Activated B cell treated with CpG ODN at 0.5 μM for 24 hours (primary cell): ENCODE results near the gene MIOX. TPM values are rescaled to one million over a fixed set of nuclear protein-coding genes. Genes with fewer than 3 reads are reported as not detected.
A peak's percentile ranks its signal among the peaks of the same experiment; 100 is the strongest.

Experiments used
- ATAC-seq: fragments of 200-7000 bp; cut with Tn5 transposase; one replicate; pipeline ENCODE4 v1.10.0; 2021; ENCODE audit warnings: low read depth, mild to moderate bottlenecking, moderate library complexity
- CTCF ChIA-PET: fragments of 350-600 bp; sonication (Branson Sonifier 250); formaldehyde crosslinking; loops from one replicate; lab custom pipeline; 2021; ENCODE audit warnings: antibody characterized with exemption; lab: Charles Lee
- POLR2A ChIA-PET: fragments of 350-600 bp; sonication (Branson Sonifier 250); formaldehyde crosslinking; loops from one replicate; lab custom pipeline; 2021; ENCODE audit warnings: antibody characterized with exemption; lab: Charles Lee
- DNase-seq: peaks from one replicate; pipeline ENCODE4 v3.0.0; 2022
- H3K27ac Mint-ChIP-seq: one replicate; pipeline ENCODE4 v1.8.0; 2020; ENCODE audit warnings: mixed read lengths
- H3K27me3 Mint-ChIP-seq: one replicate; pipeline ENCODE4 v1.8.0; 2021; ENCODE audit warnings: mixed read lengths
- H3K36me3 Mint-ChIP-seq: one replicate; pipeline ENCODE4 v1.8.0; 2021; ENCODE audit warnings: low read depth, mixed read lengths
- H3K4me1 Mint-ChIP-seq: one replicate; pipeline ENCODE4 v1.8.0; 2021; ENCODE audit warnings: mixed read lengths
- H3K4me3 Mint-ChIP-seq: one replicate; pipeline ENCODE4 v1.8.0; 2020; ENCODE audit warnings: mild to moderate bottlenecking, mixed read lengths
- H3K9me3 Mint-ChIP-seq: one replicate; pipeline ENCODE4 v1.8.0; 2020; ENCODE audit warnings: mixed read lengths
- CTCF ChIP-seq: fragments of 200-600 bp; IDR thresholded peaks from one replicate; pipeline ENCODE4 v1.8.0; 2022; ENCODE audit warnings: antibody characterized with exemption, mild to moderate bottlenecking
- intact Hi-C: fragments of 100-400 bp; cut with micrococcal nuclease; formaldehyde crosslinking; loops from one replicate; pipeline ENCODE4 v1.15.1; 2024
- total RNA-seq: library from RNA; stranded (reverse); gene quantifications from 2 replicates; pipeline ENCODE4 v1.2.3, GENCODE V29; 2022

MIOX gene
- total RNA-seq, 1 donor from 2014 or later = 0.22 TPM

GRCh38 chr22:50471962-50472361 lies 14.7 kb upstream of the MIOX start:
- Mint-ChIP-seq H3K36me3 (peaks cover 10% of the 10 kb centered on the region), H3K27ac (peak overlapping the region; percentile 88), H3K4me1 (peaks cover 71% of the 10 kb centered on the region), H3K4me3 (peak overlapping the region; percentile 48), H3K9me3 (no peaks in the 10 kb centered on the region), H3K27me3 (no peaks in the 10 kb centered on the region)
- CTCF ChIA-PET = interaction anchor here (1.6 kb wide), 1 partner anchor 53 kb away, joined by 4 read pairs; the partner anchor contains the start of gene SCO2
- TF ChIP-seq CTCF = no peak
- intact Hi-C loops = loop anchor here (5.0 to 10.0 kb wide), 4 partner anchors 70 to 537 kb away; partner anchors contain the start of gene TUBGCP6
- POLR2A ChIA-PET = interaction anchor here (0.6 to 3.7 kb wide), 2 partner anchors 9 to 54 kb away, joined by 4 to 37 read pairs; partner anchors contain the start of gene SCO2
- no peak for ATAC-seq
- DNase-seq = no peak

- POLR2A ChIA-PET = interaction anchor here (0.7 to 1.4 kb wide), 3 partner anchors 29 to 54 kb away, joined by 3 to 6 read pairs (median 4); partner anchors contain the start of gene SCO2
Measured at GRCh38 chr22:50473088-50473487, 13.6 kb upstream of the MIOX start.

GRCh38 chr22:50473855-50474671 lies 12.6 kb upstream of the MIOX start:
- intact Hi-C loops = loop anchor here (2.0 to 10.0 kb wide), 5 partner anchors 57 to 539 kb away; partner anchors contain the start of genes TUBGCP6 and TYMP
- Mint-ChIP-seq H3K27ac (peak overlapping the region; percentile 78), H3K4me1 (peaks cover 57% of the 10 kb centered on the region), H3K36me3 (peaks cover 2% of the 10 kb centered on the region), H3K27me3 (no peaks in the 10 kb centered on the region), H3K4me3 (peak overlapping the region; percentile 88), H3K9me3 (no peaks in the 10 kb centered on the region)
- DNase-seq (no peak), ATAC-seq (no peak)
- TF ChIP-seq CTCF = no peak
- ChIA-PET POLR2A (interaction anchor here (0.5 to 1.4 kb wide), 2 partner anchors 51 to 96 kb away, joined by 5 to 6 read pairs; partner anchors contain the start of gene SCO2), CTCF (interaction anchor here (1.3 kb wide), 1 partner anchor 147 kb away, joined by 5 read pairs; no protein-coding TSS in a partner anchor)

More at GRCh38 chr22:50473088-50473487, 13.6 kb upstream of the MIOX start:
- ATAC-seq = no peak
- no peak for DNase-seq
- H3K4me3 Mint-ChIP-seq = peak overlapping the region; percentile 88
- no peak for TF ChIP-seq CTCF
- peak overlapping the region; percentile 63 for H3K27ac Mint-ChIP-seq
- H3K27me3 Mint-ChIP-seq = no peaks in the 10 kb centered on the region
- intact Hi-C loops = loop anchor here (5.0 to 10.0 kb wide), 4 partner anchors 69 to 538 kb away; partner anchors contain the start of gene TUBGCP6
- no peaks in the 10 kb centered on the region for H3K9me3 Mint-ChIP-seq
- peaks cover 4% of the 10 kb centered on the region for H3K36me3 Mint-ChIP-seq
- CTCF ChIA-PET = interaction anchor here (0.9 to 1.6 kb wide), 3 partner anchors 46 to 148 kb away, joined by 3 to 5 read pairs (median 4); partner anchors contain the start of gene SCO2
- peaks cover 65% of the 10 kb centered on the region for H3K4me1 Mint-ChIP-seq

- peak; percentile 79 for ATAC-seq
- H3K27me3 Mint-ChIP-seq = no peaks in the 10 kb centered on the region
- peak within 1 kb of the TSS; percentile 88 for H3K4me3 Mint-ChIP-seq
- intact Hi-C loops = loop anchor here (1.0 to 10.0 kb wide), 7 partner anchors 32 to 540 kb away; partner anchors contain the start of genes LMF2, SCO2, TUBGCP6 and TYMP
- H3K4me1 Mint-ChIP-seq = peaks cover 48% of the 10 kb centered on the region
- TF ChIP-seq CTCF = no peak
- POLR2A ChIA-PET = no interaction called here
- peaks cover 2% of the 10 kb centered on the region for H3K36me3 Mint-ChIP-seq
- H3K9me3 Mint-ChIP-seq = no peaks in the 10 kb centered on the region
- DNase-seq = peak; percentile 89
- CTCF ChIA-PET = no interaction called here
- peak within 1 kb of the TSS; percentile 78 for H3K27ac Mint-ChIP-seq
Measured at GRCh38 chr22:50474710-50475651, 11.7 kb upstream of the MIOX start, which contains the start of gene SBF1. Gene SBF1, minus strand, starts transcription at chr22:50475035. Its CDS starts 195 bp downstream, at chr22:50474840.
